GM12872 (cell line): ENCODE results near the gene B4GALNT2.

Source experiments
- TF ChIP-seq, protein P1 (sequence below): IDR thresholded peaks from 3 replicates; pipeline ENCODE4 v1.5.1; 2011; ENCODE audit warnings: low read depth, mild to moderate bottlenecking, low read length, moderate library complexity; ENCODE audit not compliant: insufficient read depth

B4GALNT2 gene

GRCh38 chr17:49111934-49112333 lies 20.6 kb upstream of the B4GALNT2 start:
- TF ChIP-seq, protein P1, sequence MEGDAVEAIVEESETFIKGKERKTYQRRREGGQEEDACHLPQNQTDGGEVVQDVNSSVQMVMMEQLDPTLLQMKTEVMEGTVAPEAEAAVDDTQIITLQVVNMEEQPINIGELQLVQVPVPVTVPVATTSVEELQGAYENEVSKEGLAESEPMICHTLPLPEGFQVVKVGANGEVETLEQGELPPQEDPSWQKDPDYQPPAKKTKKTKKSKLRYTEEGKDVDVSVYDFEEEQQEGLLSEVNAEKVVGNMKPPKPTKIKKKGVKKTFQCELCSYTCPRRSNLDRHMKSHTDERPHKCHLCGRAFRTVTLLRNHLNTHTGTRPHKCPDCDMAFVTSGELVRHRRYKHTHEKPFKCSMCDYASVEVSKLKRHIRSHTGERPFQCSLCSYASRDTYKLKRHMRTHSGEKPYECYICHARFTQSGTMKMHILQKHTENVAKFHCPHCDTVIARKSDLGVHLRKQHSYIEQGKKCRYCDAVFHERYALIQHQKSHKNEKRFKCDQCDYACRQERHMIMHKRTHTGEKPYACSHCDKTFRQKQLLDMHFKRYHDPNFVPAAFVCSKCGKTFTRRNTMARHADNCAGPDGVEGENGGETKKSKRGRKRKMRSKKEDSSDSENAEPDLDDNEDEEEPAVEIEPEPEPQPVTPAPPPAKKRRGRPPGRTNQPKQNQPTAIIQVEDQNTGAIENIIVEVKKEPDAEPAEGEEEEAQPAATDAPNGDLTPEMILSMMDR: no peak

GRCh38 chr17:49112936-49113335 lies 19.6 kb upstream of the B4GALNT2 start:
- TF ChIP-seq, protein P1: no peak

- TF ChIP-seq, protein P1: no peak
These were observed 17.9 kb upstream of the B4GALNT2 start for GRCh38 chr17:49114703-49115102.

- TF ChIP-seq, protein P1: no peak
These were observed 14.9 kb upstream of the B4GALNT2 start for GRCh38 chr17:49117587-49118230.

DNA sequence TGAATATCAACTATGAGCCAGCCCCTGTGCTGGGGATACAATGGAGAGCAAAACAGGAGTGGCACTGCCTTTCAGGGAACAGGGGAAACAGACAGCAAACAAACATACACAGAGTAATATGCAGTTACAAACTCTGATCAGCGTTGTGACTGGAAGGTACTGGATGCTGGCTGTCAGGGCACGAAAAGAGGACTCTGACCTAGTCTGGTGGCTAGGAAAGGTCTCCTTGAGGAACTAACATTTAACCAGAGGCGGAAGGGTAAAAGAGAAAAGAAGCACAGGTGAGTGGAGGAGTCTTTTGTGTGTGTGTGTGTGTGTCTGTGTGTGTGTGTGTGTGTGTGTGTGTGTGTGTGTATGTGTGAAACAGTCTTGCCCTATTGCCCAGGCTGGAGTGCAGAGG lies 12.4 kb upstream of the B4GALNT2 start:
- TF ChIP-seq, protein P1: no peak

GRCh38 chr17:49121696-49122292 lies 10.8 kb upstream of the B4GALNT2 start:
- TF ChIP-seq, protein P1: no peak

DNA sequence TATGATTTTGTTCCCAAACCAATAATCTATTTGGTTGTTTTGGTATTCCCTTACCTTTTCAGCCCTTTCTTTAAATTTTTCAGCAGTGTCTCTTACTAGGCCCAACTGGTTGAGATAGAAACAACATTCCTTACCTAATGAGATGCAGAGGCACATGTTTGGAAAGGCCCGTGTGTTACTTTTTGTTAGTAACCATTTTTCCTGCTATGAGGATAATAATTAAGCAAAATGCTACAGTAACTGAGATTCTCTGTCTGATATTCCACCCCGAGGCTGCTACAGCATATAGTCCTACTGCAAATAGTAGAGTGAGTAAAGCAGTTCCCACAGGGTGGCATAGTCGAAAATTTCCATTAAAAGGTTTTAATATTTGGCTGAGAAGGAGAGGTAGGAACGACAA lies 10.0 kb upstream of the B4GALNT2 start:
- TF ChIP-seq, protein P1: no peak
